ENCODE measurements around the gene PHKA2. TPM values are rescaled to one million over a fixed set of nuclear protein-coding genes. Genes with fewer than 3 reads are reported as not detected.

PHKA2 gene
- total and polyA plus RNA-seq, 2 of the 4 experiments (the other 2 are of a cell fraction), result 10.0 to 21.5 TPM

DNA sequence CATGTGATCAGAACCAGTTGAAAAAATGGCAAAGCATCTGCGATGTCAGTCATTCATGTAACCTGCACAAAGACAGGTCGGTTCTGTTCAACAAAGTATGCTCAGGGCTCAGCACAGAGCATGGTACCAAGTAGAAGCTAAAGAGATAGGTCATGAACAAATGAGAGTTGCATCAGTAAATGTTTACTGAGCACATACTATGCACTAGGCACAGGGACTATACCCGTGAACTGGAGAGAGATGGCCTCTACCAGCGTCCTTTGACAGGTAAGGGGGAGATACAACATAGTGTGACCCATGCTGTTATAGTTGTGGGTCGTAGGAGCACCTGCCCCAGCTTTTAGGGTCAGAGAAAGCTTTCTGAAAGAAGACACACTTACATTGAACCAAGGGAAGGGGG, 46.7 kb downstream of the PHKA2 start:
- Histone ChIP-seq H3K27me3 (ENCODE audit: control insufficient read depth, insufficient read depth, low read length) (no peaks in the 10 kb centered on the region), H2AK9ac (replicated peaks; ENCODE audit: low read depth, low read length, poor library complexity) (no peak overlapping the region), H3K36me3 (ENCODE audit: control insufficient read depth, insufficient read depth, low read length) (peaks cover 3% of the 10 kb centered on the region), H2BK20ac (ENCODE audit: low read depth, low read length) (no peak overlapping the region), H3K18ac (ENCODE audit: low read depth, low read length) (no peak overlapping the region), H3K4me3 (ENCODE audit: insufficient read depth, low read depth, low read length) (no peak overlapping the region), H2BK15ac (ENCODE audit: low read depth, low read length) (no peak overlapping the region), H3K14ac (replicated peaks; ENCODE audit: low read depth, low read length) (no peak overlapping the region), H3K9me3 (ENCODE audit: control insufficient read depth, insufficient read depth, low read length) (no peaks in the 10 kb centered on the region), H2BK5ac (ENCODE audit: low read depth, low read length, poor library complexity, severe bottlenecking) (no peak overlapping the region), H3K27ac (ENCODE audit: insufficient read depth, low read length) (no peak overlapping the region), H3K79me1 (ENCODE audit: low read depth in 1 of 2, low read length in 2 of 2) (no peaks in the 10 kb centered on the region), H3K23ac (ENCODE audit: low read depth, low read length) (no peak overlapping the region), H4K8ac (ENCODE audit: low read depth in 2 of 2, low read length in 2 of 2) (no peak overlapping the region), H4K91ac (ENCODE audit: insufficient read depth, low read depth, low read length) (no peak overlapping the region), H2BK120ac (ENCODE audit: low read depth, low read length) (no peak overlapping the region), H3K9ac (ENCODE audit: low read depth, low read length) (no peak overlapping the region), H4K5ac (ENCODE audit: low read depth, low read length) (no peak overlapping the region), H3K4me1 (ENCODE audit: control insufficient read depth, insufficient read depth, low read length) (no peaks in the 10 kb centered on the region), H2AK5ac (ENCODE audit: low read depth, low read length) (no peak overlapping the region), H3K56ac (ENCODE audit: extremely low read depth, insufficient read depth, low read length) (no peak overlapping the region), H4K20me1 (ENCODE audit: insufficient read depth, low read length) (no peaks in the 10 kb centered on the region), H3K4ac (ENCODE audit: low read depth, low read length) (no peak overlapping the region), H3K4me2 (ENCODE audit: low read depth, low read length) (no peak overlapping the region), H2AFZ (replicated peaks; ENCODE audit: low read length, poor library complexity) (no peak overlapping the region), H3K9me1 (ENCODE audit: insufficient read depth, low read length) (no peaks in the 10 kb centered on the region)
- TF ChIP-seq BHLHE40 (IDR thresholded peaks at IDR 0.05; ENCODE audit: low read depth, low read length), result no peak
- no peak for TF ChIP-seq NFE2L2 (IDR thresholded peaks at IDR 0.05; ENCODE audit: low read depth, low read length)
- TF ChIP-seq CEBPB (IDR thresholded peaks at IDR 0.05; ENCODE audit: low read depth, low read length), result no peak
- TF ChIP-seq MXI1 (IDR thresholded peaks at IDR 0.05; ENCODE audit: borderline replicate concordance, low read depth, low read length), result no peak
- no peak for TF ChIP-seq RCOR1 (IDR thresholded peaks at IDR 0.05; ENCODE audit: insufficient replicate concordance, low read length)
- dilution Hi-C loops (cut with HindIII; ENCODE audit: low sequenced_read_pairs, unreplicated experiment) (no loop called here), in situ Hi-C loops (cut with MboI; ENCODE audit: low sequenced_read_pairs) (no loop called here), intact Hi-C loops (cut with micrococcal nuclease) (no loop called here)
- no peak for ATAC-seq (ENCODE audit: low read depth)
- POLR2A ChIA-PET (ENCODE audit: unreplicated experiment), result no interaction called here
- CTCF ChIA-PET, result no interaction called here
- no TSS peak for BruUV-seq (replicated peaks)
- DNase-seq, result no peak
- WGBS, 2 experiments (ENCODE audit: extremely low coverage in 2 of 2, insufficient read length in 1 of 2), result 80% methylated on average over 1 of the region's 5 CpGs; no CpG with 5 or more reads in 1 of the 2 experiments
